ENCODE measurements around the gene EPB41L1. TPM values are rescaled to one million over a fixed set of nuclear protein-coding genes. Genes with fewer than 3 reads are reported as not detected.

Gene EPB41L1
- total RNA-seq, 4 donors from 2014 or later, result 27.7 to 53.8 (median 34.4) TPM

- Histone ChIP-seq H3K4me3 (no peak overlapping the region), H3K4me1 (peaks cover 5 to 31% (median 12%) of the 10 kb centered on the region in 4 donors), H3K27me3 (no peaks in the 10 kb centered on the region), H3K36me3 (no peaks in the 10 kb centered on the region), H3K9me3 (no peaks in the 10 kb centered on the region), H3K27ac (replicated peaks in 1 of 4) (peak overlapping the region in 3 of 4 donors; percentile 4 to 59 (median 46))
- no peak for DNase-seq (ENCODE audit: extremely low spot score)
- WGBS, result 60% methylated on average over 11 of the region's 12 CpGs
- TF ChIP-seq CTCF (IDR thresholded peaks at IDR 0.05) (no peak), POLR2A (IDR thresholded peaks at IDR 0.05; ENCODE audit: low read depth) (no peak), POLR2AphosphoS5 (IDR thresholded peaks at IDR 0.05) (peak in 1 of 2 donors; percentile 36)
- intact Hi-C loops (cut with DNase I), result no loop called here
These were observed 8.4 kb upstream of the EPB41L1 start for GRCh38 chr20:36145877-36146707.

GRCh38 chr20:36147690-36148089 is 6.8 kb upstream of the EPB41L1 start:
- 43% methylated on average over 3 of the region's 3 CpGs for WGBS
- no peak for DNase-seq (ENCODE audit: extremely low spot score)

GRCh38 chr20:36148439-36148838 is 6.1 kb upstream of the EPB41L1 start:
- H3K36me3 ChIP-seq, result no peaks in the 10 kb centered on the region
- H3K9me3 ChIP-seq, result no peaks in the 10 kb centered on the region
- H3K27me3 ChIP-seq, result no peaks in the 10 kb centered on the region
- intact Hi-C loops (cut with DNase I), result no loop called here
- H3K27ac ChIP-seq (replicated peaks in 1 of 4), result no peak overlapping the region
- no peak for DNase-seq (ENCODE audit: extremely low spot score)
- WGBS, result 95% methylated on average over 2 of the region's 2 CpGs
- peaks cover 11 to 28% (median 19%) of the 10 kb centered on the region in 4 donors for H3K4me1 ChIP-seq
- no peak overlapping the region for H3K4me3 ChIP-seq
- TF ChIP-seq EP300 (IDR thresholded peaks at IDR 0.05) (no peak), CTCF (IDR thresholded peaks at IDR 0.05) (no peak), POLR2AphosphoS5 (IDR thresholded peaks at IDR 0.05) (no peak), POLR2A (IDR thresholded peaks at IDR 0.05; ENCODE audit: low read depth) (no peak)

More at GRCh38 chr20:36147690-36148089, 6.8 kb upstream of the EPB41L1 start:
- Histone ChIP-seq H3K36me3 (no peaks in the 10 kb centered on the region), H3K27ac (replicated peaks in 1 of 4) (no peak overlapping the region), H3K27me3 (no peaks in the 10 kb centered on the region), H3K4me3 (no peak overlapping the region), H3K9me3 (no peaks in the 10 kb centered on the region), H3K4me1 (peaks cover 5 to 31% (median 14%) of the 10 kb centered on the region in 4 donors)
- TF ChIP-seq CTCF (IDR thresholded peaks at IDR 0.05), result no peak
- TF ChIP-seq POLR2A (IDR thresholded peaks at IDR 0.05; ENCODE audit: low read depth), result no peak
- TF ChIP-seq EP300 (IDR thresholded peaks at IDR 0.05), result no peak
- no peak for TF ChIP-seq POLR2AphosphoS5 (IDR thresholded peaks at IDR 0.05)
- intact Hi-C loops (cut with DNase I), result no loop called here

GRCh38 chr20:36149012-36149411 is 5.5 kb upstream of the EPB41L1 start:
- intact Hi-C loops (cut with DNase I), result no loop called here
- H3K9me3 ChIP-seq, result no peaks in the 10 kb centered on the region
- no peaks in the 10 kb centered on the region for H3K27me3 ChIP-seq
- no peak for TF ChIP-seq POLR2AphosphoS5 (IDR thresholded peaks at IDR 0.05)
- no peak for TF ChIP-seq CTCF (IDR thresholded peaks at IDR 0.05)
- no peak for TF ChIP-seq POLR2A (IDR thresholded peaks at IDR 0.05; ENCODE audit: low read depth)
- TF ChIP-seq EP300 (IDR thresholded peaks at IDR 0.05), result no peak
- WGBS, result 77% methylated on average over 3 of the region's 3 CpGs
- H3K4me1 ChIP-seq, result peaks cover 17 to 33% (median 25%) of the 10 kb centered on the region in 4 donors
- no peak overlapping the region for H3K27ac ChIP-seq (replicated peaks in 1 of 4)
- H3K4me3 ChIP-seq, result no peak overlapping the region
- H3K36me3 ChIP-seq, result no peaks in the 10 kb centered on the region
- no peak for DNase-seq (ENCODE audit: extremely low spot score)

Data from esophagus muscularis mucosa (tissue), 4 donors.